Parathyroid adenoma (tissue), 2 donors: ENCODE measurements around the gene TXNL4B.

Experiments used
- H2AFZ ChIP-seq: fragments of 300-600 bp; sonication (generic); one replicate; pipeline ENCODE4 v1.7.0; 2017; ENCODE audit warnings: antibody characterized with exemption, mild to moderate bottlenecking
- H3K27ac ChIP-seq: fragments of 300-600 bp; sonication (generic); one replicate; pipeline ENCODE4 v1.7.0; 2017
- H3K27me3 ChIP-seq: fragments of 300-600 bp; sonication (generic); one replicate; pipeline ENCODE4 v1.7.0; 2017; ENCODE audit warnings: low read length; ENCODE audit not compliant: control insufficient read depth, insufficient read depth
- H3K36me3 ChIP-seq: fragments of 300-600 bp; sonication (generic); one replicate; pipeline ENCODE4 v1.7.0; 2017; ENCODE audit warnings: low read length; ENCODE audit not compliant: control insufficient read depth, insufficient read depth
- H3K4me1 ChIP-seq: fragments of 300-600 bp; sonication (generic); one replicate; pipeline ENCODE4 v1.7.0; 2017; ENCODE audit warnings: control low read depth
- H3K4me2 ChIP-seq: fragments of 300-600 bp; sonication (generic); one replicate; pipeline ENCODE4 v1.7.0; 2017; ENCODE audit warnings: low read length
- H3K4me3 ChIP-seq: fragments of 300-600 bp; sonication (generic); one replicate; pipeline ENCODE4 v1.7.0; 2017; ENCODE audit warnings: low read depth, low read length
- H3K79me2 ChIP-seq: fragments of 300-600 bp; sonication (generic); one replicate; pipeline ENCODE4 v1.7.0; 2017; ENCODE audit warnings: control low read depth
- H3K9ac ChIP-seq: fragments of 300-600 bp; sonication (generic); one replicate; pipeline ENCODE4 v1.7.0; 2017; ENCODE audit warnings: mild to moderate bottlenecking
- H3K9me3 ChIP-seq: fragments of 300-600 bp; sonication (generic); one replicate; pipeline ENCODE4 v1.7.0; 2017; ENCODE audit warnings: low read length; ENCODE audit not compliant: control insufficient read depth
- CTCF ChIP-seq: fragments of 300-600 bp; sonication (generic); IDR thresholded peaks from one replicate; pipeline ENCODE4 v1.7.0; 2017; ENCODE audit warnings: antibody characterized with exemption, mild to moderate bottlenecking
- donor health status: primary hyperparathyroidism.

The TXNL4B gene

GRCh38 chr16:72043539-72043938 lies 49.9 kb downstream of the TXNL4B start:
- H3K27me3 ChIP-seq: no peaks in the 10 kb centered on the region
- H3K27ac ChIP-seq: no peak overlapping the region
- H3K79me2 ChIP-seq: no peaks in the 10 kb centered on the region
- no peak for TF ChIP-seq CTCF
- no peaks in the 10 kb centered on the region for H3K9me3 ChIP-seq
- H3K4me2 ChIP-seq: no peak overlapping the region
- no peak overlapping the region for H2AFZ ChIP-seq
- no peak overlapping the region for H3K4me3 ChIP-seq
- no peaks in the 10 kb centered on the region for H3K36me3 ChIP-seq
- H3K4me1 ChIP-seq: peaks cover 6% of the 10 kb centered on the region
- H3K9ac ChIP-seq: no peak overlapping the region

- H3K9me3 ChIP-seq: no peaks in the 10 kb centered on the region
- no peaks in the 10 kb centered on the region for H3K27me3 ChIP-seq
- H3K4me1 ChIP-seq: peaks cover 6% of the 10 kb centered on the region
- H3K4me2 ChIP-seq: no peak overlapping the region
- H3K79me2 ChIP-seq: no peaks in the 10 kb centered on the region
- H3K36me3 ChIP-seq: no peaks in the 10 kb centered on the region
- H2AFZ ChIP-seq: no peak overlapping the region
- H3K27ac ChIP-seq: no peak overlapping the region
- H3K4me3 ChIP-seq: no peak overlapping the region
- no peak overlapping the region for H3K9ac ChIP-seq
- no peak for TF ChIP-seq CTCF
Observed at GRCh38 chr16:72043058-72043457, 50.4 kb downstream of the TXNL4B start.

DNA sequence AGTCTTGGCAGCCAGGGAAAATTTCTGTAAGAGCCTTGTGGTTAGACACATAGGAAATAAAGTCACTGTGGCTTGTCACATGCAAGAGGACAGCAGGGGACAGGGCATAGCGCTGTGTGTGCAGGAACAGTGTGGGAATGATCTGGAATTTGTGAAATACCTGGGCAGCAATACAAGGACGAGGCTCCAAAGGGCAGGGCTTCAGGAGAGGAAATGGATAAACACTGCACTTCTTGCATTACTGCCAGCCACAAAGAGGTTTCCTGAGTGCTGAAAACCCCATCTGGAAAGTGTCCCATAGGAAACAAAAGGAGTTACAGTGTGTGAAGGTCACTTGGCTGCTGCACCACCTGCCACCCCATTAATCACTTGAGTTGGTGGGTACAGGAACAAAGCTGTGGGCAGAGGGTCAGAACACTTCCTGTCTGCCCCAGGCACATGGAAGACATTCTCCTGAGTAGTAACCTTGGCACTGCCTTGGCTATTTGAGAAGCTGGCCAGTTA lies 51.2 kb downstream of the TXNL4B start:
- no peak overlapping the region for H3K4me2 ChIP-seq

DNA sequence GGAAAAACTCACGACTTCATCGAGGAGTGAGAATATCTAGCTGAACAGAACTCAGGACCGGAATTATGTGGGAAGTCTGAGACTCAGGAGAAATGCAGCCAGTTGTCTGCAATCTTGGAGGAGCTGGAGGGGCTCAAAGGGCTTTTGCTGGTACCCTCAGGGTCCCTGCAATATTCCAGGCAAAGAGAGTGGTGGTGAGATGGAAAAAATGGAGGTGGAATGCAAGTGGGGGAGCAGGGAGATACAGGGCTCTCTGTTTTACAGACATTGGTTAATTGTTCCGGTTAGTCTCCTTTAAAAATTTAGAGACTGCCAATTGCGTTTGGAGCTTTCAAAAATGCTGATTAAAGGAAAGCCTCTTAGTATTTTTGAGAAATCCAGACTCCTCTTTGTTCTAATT lies 57.3 kb downstream of the TXNL4B start:
- no peak overlapping the region for H3K4me3 ChIP-seq
- H3K79me2 ChIP-seq: no peaks in the 10 kb centered on the region
- H3K27me3 ChIP-seq: no peaks in the 10 kb centered on the region
- no peaks in the 10 kb centered on the region for H3K36me3 ChIP-seq
- H3K9me3 ChIP-seq: no peaks in the 10 kb centered on the region
- no peak for TF ChIP-seq CTCF
- H3K27ac ChIP-seq: no peak overlapping the region
- no peak overlapping the region for H3K4me2 ChIP-seq
- H3K9ac ChIP-seq: no peak overlapping the region
- H3K4me1 ChIP-seq: no peaks in the 10 kb centered on the region
- H2AFZ ChIP-seq: no peak overlapping the region

More for the DNA sequence above, 51.2 kb downstream of the TXNL4B start:
- Histone ChIP-seq H3K27me3 (no peaks in the 10 kb centered on the region), H3K79me2 (no peaks in the 10 kb centered on the region), H3K36me3 (no peaks in the 10 kb centered on the region), H3K4me3 (no peak overlapping the region), H2AFZ (no peak overlapping the region), H3K9ac (no peak overlapping the region), H3K27ac (no peak overlapping the region), H3K4me1 (peaks cover 6% of the 10 kb centered on the region), H3K9me3 (no peaks in the 10 kb centered on the region)
- TF ChIP-seq CTCF: no peak
